GM23248 (cell line): Measurements from ENCODE around the gene CLIC6.

Experiments used
- EZH2 ChIP-seq: fragments of 200-600 bp; sonication (generic); IDR thresholded peaks from 2 replicates; pipeline ENCODE4 v1.6.1; 2018; ENCODE audit warnings: antibody characterized with exemption, mild to moderate bottlenecking; ENCODE audit not compliant: insufficient read depth, poor library complexity, severe bottlenecking
- EZH2phosphoT487 ChIP-seq: fragments of 200-600 bp; sonication (generic); IDR thresholded peaks from 2 replicates; pipeline ENCODE4 v1.6.1; 2018; ENCODE audit warnings: antibody characterized with exemption, moderate library complexity, mild to moderate bottlenecking, low read depth; ENCODE audit not compliant: insufficient read depth

- TF ChIP-seq EZH2, result no peak
- no peak for TF ChIP-seq EZH2phosphoT487
These were observed 10.3 kb downstream of the CLIC6 start for GRCh38 chr21:34679051-34679450.
